GM21825 (cell line): Measurements from ENCODE around the gene DISP2.
A peak's percentile ranks its signal among the peaks of the same experiment; 100 is the strongest.

Experiments
- ATAC-seq: cut with Tn5 transposase; IDR thresholded peaks from one replicate; pipeline ENCODE4 v1.9.1; 2021; ENCODE audit warnings: mild to moderate bottlenecking, moderate library complexity; ENCODE audit not compliant: unreplicated experiment

Gene DISP2

GRCh38 chr15:40388941-40389823 is 31.2 kb downstream of the DISP2 start:
- no peak for ATAC-seq

DNA sequence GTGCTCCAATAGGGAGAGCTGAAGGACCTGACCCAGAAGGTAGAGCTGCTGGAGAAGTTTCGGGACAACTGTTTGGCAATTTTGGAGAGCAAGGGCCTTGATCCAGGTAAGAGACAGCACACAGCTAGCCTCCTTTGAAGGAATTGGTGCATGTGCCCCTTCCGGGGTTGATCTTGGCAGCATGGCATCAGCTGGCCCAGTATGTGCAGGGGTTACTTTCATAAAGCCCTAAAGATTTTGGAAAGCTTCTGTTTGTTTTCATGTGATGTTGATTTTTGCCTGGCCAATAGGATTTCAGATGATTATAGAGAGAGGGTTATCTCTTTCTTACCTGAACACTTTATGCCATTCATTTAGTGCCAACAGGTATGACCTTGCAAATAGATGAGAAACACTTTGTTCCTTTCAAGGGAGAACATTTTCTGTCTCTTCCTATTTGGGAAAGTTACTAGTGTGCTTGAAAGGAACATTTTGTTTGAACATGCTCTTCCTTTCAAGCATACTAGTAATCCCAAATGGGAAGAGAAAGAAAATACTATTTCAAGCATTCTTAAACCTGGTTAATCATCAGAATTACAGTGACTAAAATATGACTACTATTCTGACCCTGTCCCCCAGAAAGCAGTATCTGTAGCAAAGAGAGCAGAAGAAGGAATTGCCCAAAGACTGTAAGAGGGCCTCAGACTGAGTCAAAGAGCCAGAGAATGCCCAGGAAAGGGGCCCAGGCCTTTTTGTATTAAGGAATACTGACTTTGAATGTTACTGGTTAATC is 32.0 kb downstream of the DISP2 start:
- no peak for ATAC-seq

DNA sequence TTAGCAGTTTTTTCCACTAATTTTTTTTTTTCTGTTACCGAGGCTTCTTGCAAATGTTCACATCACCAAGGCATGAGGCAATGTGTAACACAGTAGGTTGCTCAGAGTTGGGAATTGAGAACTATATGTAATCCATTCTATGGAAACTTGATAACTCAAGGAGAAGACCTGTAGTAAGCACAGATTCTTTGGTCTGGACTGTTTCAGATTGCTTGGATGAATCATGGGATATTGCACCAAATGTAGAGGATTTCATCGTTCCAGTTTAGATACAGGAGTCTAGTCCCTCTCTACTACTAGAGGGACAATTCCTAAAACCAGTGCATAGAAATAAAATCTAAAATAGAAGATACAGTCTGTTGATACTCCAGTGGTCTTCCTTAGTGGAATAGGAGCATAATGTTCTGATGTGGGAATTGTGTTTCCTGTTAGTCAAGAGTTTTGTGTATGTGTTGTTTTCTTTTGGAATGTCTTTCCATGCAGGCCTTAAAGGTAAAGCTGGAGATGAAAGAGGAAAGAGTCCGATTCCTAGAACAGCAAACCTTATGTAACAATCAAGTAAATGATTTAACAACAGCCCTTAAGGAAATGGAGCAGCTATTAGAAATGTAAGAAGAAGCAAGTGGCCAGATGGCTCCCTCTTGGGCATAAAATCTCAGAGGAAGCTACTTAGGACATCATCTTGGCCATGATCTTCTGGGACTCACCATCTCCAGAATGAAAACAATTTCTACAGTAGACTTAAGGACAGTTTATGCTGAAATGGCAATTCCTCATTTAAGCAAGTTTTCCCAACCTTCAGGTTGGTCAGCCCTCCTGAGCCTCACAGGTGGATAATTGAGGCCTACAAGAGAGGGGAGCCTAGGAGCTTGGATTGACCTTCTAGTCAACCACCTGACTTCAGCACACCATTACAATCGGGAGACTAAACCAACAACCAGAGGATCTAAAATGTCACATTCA is 35.2 kb downstream of the DISP2 start:
- no peak for ATAC-seq

DNA sequence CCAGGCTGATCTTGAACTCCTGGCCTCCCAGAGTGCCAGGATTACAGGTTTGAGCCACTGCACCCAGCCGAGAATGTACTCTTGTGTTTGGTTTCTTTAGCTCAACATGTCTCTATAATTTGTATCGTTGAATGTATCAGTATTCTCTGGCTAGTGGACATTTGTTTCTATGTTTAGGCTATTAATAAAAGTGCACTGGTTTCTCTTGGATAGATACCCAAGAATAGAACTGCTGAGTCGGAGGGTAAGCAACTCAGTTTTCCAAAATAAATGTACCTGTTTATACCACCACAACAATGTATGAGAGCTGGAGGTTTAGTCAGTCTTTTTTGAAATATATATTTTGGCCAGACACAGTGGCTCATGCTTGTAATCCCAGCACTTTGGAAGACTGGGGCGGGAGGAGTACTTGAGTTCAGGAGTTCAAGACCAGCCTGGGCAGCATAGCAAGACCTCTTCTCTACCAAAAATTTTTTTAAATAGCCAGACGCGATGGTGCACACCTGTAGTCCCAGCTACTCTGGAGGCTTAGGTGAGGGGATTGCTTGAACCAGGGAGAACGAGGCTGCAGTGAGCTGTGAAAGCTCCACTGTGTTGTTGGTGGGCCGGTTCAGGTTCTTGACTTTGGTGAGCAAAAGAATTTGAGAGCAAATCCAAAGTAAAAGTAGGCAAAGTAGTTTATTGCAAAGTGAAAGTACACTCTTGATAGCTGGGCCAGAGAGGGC is 39.8 kb downstream of the DISP2 start:
- ATAC-seq: no peak

- peak; percentile 71 for ATAC-seq
These were observed 40.4 kb downstream of the DISP2 start for GRCh38 chr15:40398413-40398873.

- ATAC-seq: no peak
These were observed 41.4 kb downstream of the DISP2 start for GRCh38 chr15:40399370-40399769.

DNA sequence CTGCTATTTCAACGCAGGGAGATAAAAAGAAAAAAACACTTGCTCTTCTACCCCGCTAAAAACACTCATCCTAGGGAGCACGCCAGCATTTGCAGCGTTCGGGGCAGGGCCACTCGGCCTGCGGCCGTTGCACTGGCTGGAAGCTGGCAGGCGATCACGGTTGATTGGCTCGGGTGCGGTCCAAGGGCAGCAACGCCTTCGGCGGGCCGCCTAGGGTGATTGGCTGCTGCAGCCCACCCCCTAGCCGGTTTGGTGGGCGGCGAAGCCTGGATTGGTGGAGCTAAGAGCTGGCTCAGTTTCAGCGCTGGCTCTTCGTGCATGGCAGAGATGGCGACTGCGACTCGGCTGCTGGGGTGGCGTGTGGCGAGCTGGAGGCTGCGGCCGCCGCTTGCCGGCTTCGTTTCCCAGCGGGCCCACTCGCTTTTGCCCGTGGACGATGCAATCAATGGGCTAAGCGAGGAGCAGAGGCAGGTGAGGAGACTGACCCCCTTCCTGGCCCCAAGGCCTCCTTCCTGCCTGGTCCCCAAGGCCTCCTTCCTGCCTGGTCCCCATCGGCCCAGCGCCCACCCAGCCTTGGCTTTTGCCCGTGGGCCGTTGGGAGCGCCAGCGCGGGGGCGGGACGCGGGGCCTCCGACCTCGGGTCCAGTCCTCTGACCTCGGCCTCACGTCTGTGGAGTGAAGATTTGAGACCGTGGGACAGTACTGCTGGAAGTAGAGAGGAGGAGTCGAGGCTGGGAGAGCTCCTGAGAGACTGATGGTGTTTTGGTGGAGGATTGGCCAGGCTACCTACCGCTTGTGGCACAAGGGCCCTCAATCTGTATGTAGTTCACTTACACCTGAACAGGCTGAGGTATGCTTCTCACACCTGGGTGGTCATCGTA is 47.7 kb downstream of the DISP2 start, which contains the start of gene IVD:
TSS of gene IVD (plus strand) at position 295 of the 881 bp plus-strand sequence. CDS start at position 328, 33 bp downstream.
- peak; percentile 85 for ATAC-seq

- peak; percentile 51 for ATAC-seq
These were observed 49.4 kb downstream of the DISP2 start for GRCh38 chr15:40407330-40407990.

DNA sequence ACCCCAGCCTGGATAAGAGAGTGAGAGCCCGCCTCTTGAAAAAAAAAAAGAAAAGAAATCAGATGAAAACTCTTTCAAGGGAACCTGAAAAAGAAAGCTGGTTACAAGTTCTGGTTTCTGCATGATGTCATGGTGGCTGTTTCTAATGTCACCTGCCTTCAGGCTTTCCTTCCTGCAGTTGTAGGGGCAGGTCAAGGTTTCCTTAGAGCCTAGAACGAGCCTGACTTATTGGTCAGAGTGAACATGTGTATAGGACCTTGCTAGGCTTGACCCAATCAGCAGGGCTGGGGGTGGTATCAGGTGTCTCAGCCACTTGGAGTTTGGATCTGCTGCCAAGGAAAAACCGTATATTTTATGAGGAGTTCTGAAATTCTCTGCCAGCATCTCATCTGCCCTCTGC is 51.3 kb downstream of the DISP2 start:
- no peak for ATAC-seq

DNA sequence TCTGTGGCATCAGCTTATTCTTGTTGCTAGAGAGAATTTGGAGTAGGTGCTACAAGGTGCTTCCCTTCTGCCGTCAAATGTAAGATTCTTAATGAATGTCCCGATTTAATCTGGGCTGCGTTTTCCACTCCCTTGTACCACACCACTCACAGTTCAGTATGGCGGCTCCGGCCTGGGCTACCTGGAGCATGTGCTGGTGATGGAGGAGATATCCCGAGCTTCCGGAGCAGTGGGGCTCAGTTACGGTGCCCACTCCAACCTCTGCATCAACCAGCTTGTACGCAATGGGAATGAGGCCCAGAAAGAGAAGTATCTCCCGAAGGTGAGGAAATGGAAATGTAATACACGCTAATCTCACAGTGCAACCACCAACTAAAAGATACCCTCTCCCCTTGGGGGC is 52.5 kb downstream of the DISP2 start:
- no peak for ATAC-seq

- no peak for ATAC-seq
These were observed 54.2 kb downstream of the DISP2 start for GRCh38 chr15:40412095-40412759.

DNA sequence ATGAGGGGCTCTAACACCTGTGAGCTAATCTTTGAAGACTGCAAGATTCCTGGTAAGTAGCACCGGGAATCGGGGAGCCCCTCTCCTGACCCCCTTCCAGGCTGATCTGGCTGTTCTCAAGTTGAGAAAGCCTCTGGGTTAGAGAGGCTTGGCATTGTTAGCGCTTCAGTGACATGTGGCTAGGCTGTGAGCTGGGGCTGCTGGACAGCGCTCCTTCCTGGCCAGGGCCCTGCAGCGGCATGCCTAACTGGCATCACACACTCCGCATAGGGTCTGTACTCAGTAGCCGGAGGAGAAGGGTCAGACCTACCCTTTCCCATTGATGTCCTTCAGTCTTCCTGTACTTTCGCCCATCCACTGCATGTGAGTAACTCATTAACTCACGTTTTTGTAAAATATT is 55.0 kb downstream of the DISP2 start:
- no peak for ATAC-seq

DNA sequence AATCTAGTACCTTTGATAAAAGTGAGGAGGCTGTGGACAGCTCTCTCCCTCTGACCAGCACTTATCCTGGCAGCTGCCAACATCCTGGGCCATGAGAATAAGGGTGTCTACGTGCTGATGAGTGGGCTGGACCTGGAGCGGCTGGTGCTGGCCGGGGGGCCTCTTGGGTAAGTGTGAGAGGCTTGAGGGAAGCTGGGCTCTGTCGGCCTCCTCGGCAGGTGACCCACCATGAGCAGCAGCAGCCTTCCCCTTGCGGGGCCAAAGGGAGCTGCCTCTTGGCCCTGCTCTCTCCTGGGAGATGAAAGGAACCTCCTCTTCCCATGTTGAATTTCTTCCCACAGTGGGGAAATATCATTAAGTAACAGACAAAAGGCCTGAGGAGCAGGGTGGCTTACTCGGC is 56.8 kb downstream of the DISP2 start:
- ATAC-seq: no peak

DNA sequence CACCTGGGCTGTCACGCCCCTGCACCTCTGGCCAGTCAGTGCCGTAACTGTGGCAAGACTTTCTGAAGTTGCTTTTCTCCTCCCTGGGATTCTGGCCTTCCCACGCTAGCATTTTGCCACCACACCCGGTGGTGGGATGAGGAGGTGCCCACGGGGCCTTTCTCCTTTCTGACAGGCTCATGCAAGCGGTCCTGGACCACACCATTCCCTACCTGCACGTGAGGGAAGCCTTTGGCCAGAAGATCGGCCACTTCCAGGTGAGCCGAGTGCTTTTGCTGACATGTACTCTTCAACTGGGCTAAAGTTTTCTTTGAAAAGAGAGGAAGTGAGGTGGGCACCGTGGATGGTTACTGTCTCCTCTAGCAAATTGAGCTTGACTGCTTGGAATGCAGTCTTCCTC is 57.2 kb downstream of the DISP2 start:
- no peak for ATAC-seq

- ATAC-seq: no peak
These were observed 58.0 kb downstream of the DISP2 start for GRCh38 chr15:40416056-40416455.

GRCh38 chr15:40418126-40418525 is 60.1 kb downstream of the DISP2 start:
- ATAC-seq: no peak

DNA sequence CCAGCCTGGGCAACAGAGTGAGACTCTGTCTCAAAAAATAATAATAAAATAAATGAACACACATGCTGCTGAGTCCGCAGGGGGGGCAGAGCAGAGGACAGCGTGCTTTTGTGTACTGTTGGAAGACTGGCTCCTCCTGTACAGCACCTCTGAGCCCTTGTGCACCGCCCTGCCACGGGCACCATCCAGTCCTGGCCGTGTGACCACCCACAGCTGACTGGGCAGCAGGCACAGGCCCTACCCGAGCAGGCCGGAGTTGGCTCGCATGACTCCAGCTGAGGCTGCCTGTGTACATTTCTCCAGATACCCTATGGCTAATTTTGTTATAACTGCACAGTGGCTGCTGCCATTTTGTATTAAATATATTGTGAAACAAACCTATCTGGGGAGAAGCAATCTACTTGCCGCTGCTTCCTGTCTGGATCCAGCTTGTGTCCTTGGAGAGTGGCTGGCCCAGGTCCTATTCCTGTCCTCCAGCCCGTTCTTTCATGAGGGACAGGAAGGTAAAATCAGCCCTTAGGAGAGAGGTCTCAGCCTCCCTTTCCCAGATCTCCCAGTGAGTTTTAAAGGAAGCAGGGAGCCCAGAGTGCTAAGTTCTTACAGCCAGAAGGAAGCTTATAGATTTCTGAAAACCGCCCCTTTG is 62.2 kb downstream of the DISP2 start:
- ATAC-seq: no peak

DNA sequence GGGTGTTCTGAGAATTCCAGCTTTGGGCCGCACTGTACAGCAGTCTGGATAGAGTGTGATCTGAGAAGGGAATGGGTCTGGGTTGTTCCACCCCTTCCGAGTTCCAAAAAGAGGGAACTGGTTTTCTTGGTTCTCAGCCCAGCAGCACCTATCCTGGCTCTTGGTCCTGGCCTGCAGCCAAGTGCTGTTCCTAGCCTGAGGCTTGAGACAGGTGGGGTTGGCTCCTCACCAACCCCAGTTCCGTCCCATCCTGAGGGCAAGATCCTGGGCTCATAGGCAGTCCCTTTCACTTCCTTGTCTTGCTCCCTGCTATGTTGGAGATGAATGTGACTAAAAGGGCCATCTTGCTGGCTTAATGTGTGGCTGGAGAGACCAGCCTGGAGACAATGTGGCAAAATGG is 62.8 kb downstream of the DISP2 start:
- ATAC-seq: no peak
